Measurements from ENCODE around the gene MOK. TPM values are rescaled to one million over a fixed set of nuclear protein-coding genes. Genes with fewer than 3 reads are reported as not detected.

Gene MOK
- total RNA-seq, 4 donors from 2014 or later: 38.6 to 57.7 (median 45.2) TPM

- Histone ChIP-seq H3K9me3 (no peaks in the 10 kb centered on the region), H3K36me3 (no peaks in the 10 kb centered on the region), H3K27me3 (no peaks in the 10 kb centered on the region), H3K27ac (no peak overlapping the region), H3K4me1 (peaks cover 16 to 18% of the 10 kb centered on the region in 2 donors), H3K4me3 (replicated peaks in 1 of 3) (no peak overlapping the region)
- TF ChIP-seq CTCF (IDR thresholded peaks at IDR 0.05) (no peak), POLR2A (IDR thresholded peaks at IDR 0.05) (no peak)
- intact Hi-C loops (cut with DNase I): no loop called here
- 96 to 97% methylated on average over 21 to 28 of the region's 33 CpGs for WGBS, 2 donors
- no peak for DNase-seq
Measured at GRCh38 chr14:102297436-102298170, 7.4 kb downstream of the MOK start.

- DNase-seq: no peak
- H3K4me3 ChIP-seq (replicated peaks in 1 of 3): no peak overlapping the region
- intact Hi-C loops (cut with DNase I): no loop called here
- no peaks in the 10 kb centered on the region for H3K9me3 ChIP-seq
- H3K27me3 ChIP-seq: no peaks in the 10 kb centered on the region
- H3K36me3 ChIP-seq: no peaks in the 10 kb centered on the region
- WGBS, 2 donors: 72 to 77% methylated on average over 3 of the region's 3 CpGs
- TF ChIP-seq POLR2A (IDR thresholded peaks at IDR 0.05) (no peak), CTCF (IDR thresholded peaks at IDR 0.05) (peak in 1 of 6 experiments; percentile 9)
- peaks cover 16 to 18% of the 10 kb centered on the region in 2 donors for H3K4me1 ChIP-seq
- peak overlapping the region in 2 of 3 donors; percentile 44 to 54 for H3K27ac ChIP-seq
Measured at GRCh38 chr14:102295270-102295669, 9.7 kb downstream of the MOK start.

- WGBS, 2 donors: 69 to 73% methylated on average over 6 of the region's 6 CpGs
Measured at GRCh38 chr14:102293781-102294180, 11.2 kb downstream of the MOK start.

GRCh38 chr14:102292441-102292840, 12.5 kb downstream of the MOK start:
- intact Hi-C loops (cut with DNase I): no loop called here

More at GRCh38 chr14:102293781-102294180, 11.2 kb downstream of the MOK start:
- TF ChIP-seq POLR2A (IDR thresholded peaks at IDR 0.05): no peak
- TF ChIP-seq CTCF (IDR thresholded peaks at IDR 0.05): no peak
- intact Hi-C loops (cut with DNase I): no loop called here
- DNase-seq: peak; percentile 20 to 44
- Histone ChIP-seq H3K4me3 (replicated peaks in 1 of 3) (no peak overlapping the region), H3K27ac (peak overlapping the region; percentile 3 to 54 (median 44)), H3K36me3 (no peaks in the 10 kb centered on the region), H3K27me3 (no peaks in the 10 kb centered on the region), H3K9me3 (no peaks in the 10 kb centered on the region), H3K4me1 (peaks cover 16 to 18% of the 10 kb centered on the region in 2 donors)

More at GRCh38 chr14:102292441-102292840, 12.5 kb downstream of the MOK start:
- Histone ChIP-seq H3K27me3 (no peaks in the 10 kb centered on the region), H3K4me1 (peaks cover 16 to 18% of the 10 kb centered on the region in 2 donors), H3K9me3 (no peaks in the 10 kb centered on the region), H3K4me3 (replicated peaks in 1 of 3) (no peak overlapping the region), H3K27ac (no peak overlapping the region), H3K36me3 (no peaks in the 10 kb centered on the region)
- TF ChIP-seq CTCF (IDR thresholded peaks at IDR 0.05) (no peak), POLR2A (IDR thresholded peaks at IDR 0.05) (no peak)
- no peak for DNase-seq
- WGBS, 2 donors: 95 to 100% methylated on average over 1 of the region's 1 CpG
